Transverse colon (tissue), 4 donors: ENCODE data around the gene MEMO1. TPM values are rescaled to one million over a fixed set of nuclear protein-coding genes. Genes with fewer than 3 reads are reported as not detected.

Source experiments
- DNase-seq: peaks from one replicate; pipeline ENCODE4 v3.0.0-alpha.2; 2019
- H3K27ac ChIP-seq, 4 donors: fragments of 200-600 bp; sonication (generic); 2 replicates each; pipeline ENCODE4 v1.5.1; 2016 to 2018; ENCODE audit warnings: inconsistent platforms in 4 of 4
- H3K27me3 ChIP-seq: fragments of 200-600 bp; sonication (generic); 2 replicates; pipeline ENCODE4 v1.5.1; 2017; ENCODE audit warnings: inconsistent platforms
- H3K36me3 ChIP-seq, 4 donors: fragments of 200-600 bp; sonication (generic); 2 replicates each; pipeline ENCODE4 v1.5.1; 2017 to 2019; ENCODE audit warnings: inconsistent platforms in 4 of 4
- H3K4me1 ChIP-seq, 4 donors: fragments of 200-600 bp; sonication (generic); 2 replicates each; pipeline ENCODE4 v1.5.1; 2017 to 2020; ENCODE audit warnings: inconsistent platforms in 4 of 4
- H3K4me3 ChIP-seq, 4 donors: fragments of 200-600 bp; sonication (generic); 1 replicate in 1 of 4; 2 replicates in 3 of 4; pipeline versions ENCODE4 v1.5.1 to v1.6.1; 2017 to 2019; ENCODE audit warnings: inconsistent platforms in 4 of 4
- H3K9me3 ChIP-seq, 2 donors: fragments of 200-600 bp; sonication (generic); 2 replicates each; pipeline ENCODE4 v1.5.1; 2017 to 2019; ENCODE audit warnings: inconsistent platforms in 2 of 2
- EP300 ChIP-seq: sonication (generic); formaldehyde crosslinking; IDR thresholded peaks from one replicate; pipeline ENCODE4 v1.6.1; 2017; ENCODE audit warnings: antibody characterized with exemption, low read depth
- POLR2A ChIP-seq: fragments of 450-650 bp; IDR thresholded peaks from one replicate; pipeline ENCODE4 v1.6.1; 2016; ENCODE audit warnings: antibody characterized with exemption, mild to moderate bottlenecking, moderate library complexity
- POLR2AphosphoS5 ChIP-seq, 3 donors: sonication (generic); formaldehyde crosslinking; IDR thresholded peaks; one replicate each; pipeline ENCODE4 v1.6.1; 2016; ENCODE audit warnings: antibody characterized with exemption in 3 of 3
- WGBS, 2 donors: methylation state at CpG; one replicate each; pipeline ENCODE4 v1.1.5; 2018; ENCODE audit warnings: low coverage in 1 of 2; 5-methylcytosine and 5-hydroxymethylcytosine counted together
- in situ Hi-C, 4 donors: fragments of 200-750 bp; cut with MboI; loops; one replicate each; pipeline versions ENCODE4 v1.15.0 to v1.15.1; 2017; ENCODE audit warnings: low sequenced_read_pairs in 3 of 4, low pct_ligation_motif_present in 1 of 4, low pct_unique_long_range_greater_than_20kb in 1 of 4
- intact Hi-C: fragments of 100-400 bp; cut with DNase I; formaldehyde crosslinking; loops from one replicate; pipeline ENCODE4 v1.15.1; 2023; ENCODE audit warnings: low total_unique reads
- total RNA-seq, 4 donors: library from RNA; depleted of rRNA; stranded (reverse); fragments of >200 nt; gene quantifications; one replicate each; pipeline ENCODE4 v1.1.0, GENCODE V29; 2016
- TF ChIP-seq, protein P1 (sequence below), 5 experiments: fragments of 200-600 bp in 3 of 5; fragments of 450-650 bp in 2 of 5; sonication (generic) in 3 of 5; IDR thresholded peaks; 1 replicate in 2 of 5; 2 replicates in 3 of 5; pipeline ENCODE4 v1.5.1; 2016 to 2017; ENCODE audit warnings: antibody characterized with exemption in 5 of 5, inconsistent platforms in 3 of 5, mild to moderate bottlenecking in 2 of 5, moderate library complexity in 1 of 5

MEMO1 gene
- total RNA-seq, 4 donors from 2014 or later, result 7.5 to 25.1 (median 17.0) TPM

DNA sequence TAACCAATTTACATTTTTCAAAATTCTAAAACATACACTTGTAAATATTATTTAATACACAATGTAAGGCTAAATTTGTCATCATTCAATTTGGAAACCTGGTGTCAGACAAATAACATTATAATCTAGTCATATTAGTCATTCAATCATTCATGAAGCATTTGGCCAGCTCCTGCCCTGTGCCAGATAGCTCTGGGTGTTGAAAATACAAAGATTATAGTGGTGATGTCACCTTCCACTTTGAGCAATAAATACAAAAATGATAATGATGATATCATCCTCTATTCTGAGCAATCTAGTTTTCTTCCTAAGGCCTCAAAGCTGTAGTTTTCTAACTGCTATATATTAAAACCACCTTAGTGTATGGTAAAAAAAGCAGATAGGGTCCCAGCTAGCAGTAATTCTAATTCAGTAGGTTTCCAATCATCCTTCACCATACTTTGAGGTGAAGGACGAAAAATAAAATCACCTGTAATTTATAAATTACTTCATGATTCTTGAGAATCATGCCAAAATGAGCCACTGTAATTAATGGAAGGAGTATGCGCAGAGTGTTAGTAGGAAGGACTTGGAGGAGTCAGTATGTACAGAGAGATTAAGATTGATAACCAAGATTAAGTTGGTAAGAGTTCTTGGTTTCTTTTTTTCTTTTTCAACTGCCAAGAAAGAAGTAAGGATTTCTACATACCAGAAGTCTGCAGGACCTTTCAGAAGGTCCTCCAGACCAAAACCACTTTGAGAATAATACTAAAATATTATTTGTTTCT, 23.2 kb downstream of the MEMO1 start:
- no peak for DNase-seq
- no peak for TF ChIP-seq EP300
- TF ChIP-seq POLR2A, result no peak
- no peak for TF ChIP-seq POLR2AphosphoS5 (IDR thresholded peaks at IDR 0.05)
- TF ChIP-seq, protein P1, sequence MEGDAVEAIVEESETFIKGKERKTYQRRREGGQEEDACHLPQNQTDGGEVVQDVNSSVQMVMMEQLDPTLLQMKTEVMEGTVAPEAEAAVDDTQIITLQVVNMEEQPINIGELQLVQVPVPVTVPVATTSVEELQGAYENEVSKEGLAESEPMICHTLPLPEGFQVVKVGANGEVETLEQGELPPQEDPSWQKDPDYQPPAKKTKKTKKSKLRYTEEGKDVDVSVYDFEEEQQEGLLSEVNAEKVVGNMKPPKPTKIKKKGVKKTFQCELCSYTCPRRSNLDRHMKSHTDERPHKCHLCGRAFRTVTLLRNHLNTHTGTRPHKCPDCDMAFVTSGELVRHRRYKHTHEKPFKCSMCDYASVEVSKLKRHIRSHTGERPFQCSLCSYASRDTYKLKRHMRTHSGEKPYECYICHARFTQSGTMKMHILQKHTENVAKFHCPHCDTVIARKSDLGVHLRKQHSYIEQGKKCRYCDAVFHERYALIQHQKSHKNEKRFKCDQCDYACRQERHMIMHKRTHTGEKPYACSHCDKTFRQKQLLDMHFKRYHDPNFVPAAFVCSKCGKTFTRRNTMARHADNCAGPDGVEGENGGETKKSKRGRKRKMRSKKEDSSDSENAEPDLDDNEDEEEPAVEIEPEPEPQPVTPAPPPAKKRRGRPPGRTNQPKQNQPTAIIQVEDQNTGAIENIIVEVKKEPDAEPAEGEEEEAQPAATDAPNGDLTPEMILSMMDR (IDR thresholded peaks at IDR 0.05), result no peak
- Histone ChIP-seq H3K27me3 (no peaks in the 10 kb centered on the region), H3K9me3 (no peaks in the 10 kb centered on the region), H3K36me3 (no peaks in the 10 kb centered on the region), H3K4me1 (peaks cover 0 to 15% (median 2%) of the 10 kb centered on the region in 4 donors), H3K27ac (no peak overlapping the region), H3K4me3 (no peak overlapping the region)
- 93 to 94% methylated on average over 2 of the region's 2 CpGs for WGBS, 2 donors
- intact Hi-C loops, result no loop called here
- in situ Hi-C loops, result no loop called here

DNA sequence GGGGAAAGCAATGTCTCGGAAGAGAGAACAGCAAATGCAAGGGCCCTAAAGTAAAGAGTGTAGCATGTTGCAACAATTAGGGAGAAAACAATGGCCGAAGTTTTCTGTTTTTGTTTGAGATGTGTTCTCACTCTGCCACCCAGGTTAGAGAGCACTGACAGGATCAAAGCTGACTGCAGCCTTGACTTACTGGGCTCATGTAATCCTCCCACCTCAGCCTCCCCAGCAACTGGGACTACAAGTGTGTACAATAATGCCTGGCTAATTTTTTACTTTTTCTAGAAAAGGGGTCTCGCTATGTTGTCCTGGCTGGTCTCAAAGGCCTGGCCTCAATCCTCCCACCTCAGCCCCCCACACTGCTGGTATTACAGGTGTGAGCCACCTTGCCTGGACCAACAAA, 23.9 kb downstream of the MEMO1 start:
- Histone ChIP-seq H3K4me1 (peaks cover 0 to 12% (median 2%) of the 10 kb centered on the region in 4 donors), H3K9me3 (no peaks in the 10 kb centered on the region), H3K4me3 (no peak overlapping the region), H3K27me3 (no peaks in the 10 kb centered on the region), H3K36me3 (no peaks in the 10 kb centered on the region), H3K27ac (no peak overlapping the region)
- in situ Hi-C loops (no loop called here), intact Hi-C loops (no loop called here)
- DNase-seq, result no peak
- TF ChIP-seq POLR2A (no peak), EP300 (no peak), POLR2AphosphoS5 (IDR thresholded peaks at IDR 0.05) (no peak)
- TF ChIP-seq, protein P1 (IDR thresholded peaks at IDR 0.05), result no peak
- 80 to 86% methylated on average over 2 to 3 of the region's 3 CpGs for WGBS, 2 donors

DNA sequence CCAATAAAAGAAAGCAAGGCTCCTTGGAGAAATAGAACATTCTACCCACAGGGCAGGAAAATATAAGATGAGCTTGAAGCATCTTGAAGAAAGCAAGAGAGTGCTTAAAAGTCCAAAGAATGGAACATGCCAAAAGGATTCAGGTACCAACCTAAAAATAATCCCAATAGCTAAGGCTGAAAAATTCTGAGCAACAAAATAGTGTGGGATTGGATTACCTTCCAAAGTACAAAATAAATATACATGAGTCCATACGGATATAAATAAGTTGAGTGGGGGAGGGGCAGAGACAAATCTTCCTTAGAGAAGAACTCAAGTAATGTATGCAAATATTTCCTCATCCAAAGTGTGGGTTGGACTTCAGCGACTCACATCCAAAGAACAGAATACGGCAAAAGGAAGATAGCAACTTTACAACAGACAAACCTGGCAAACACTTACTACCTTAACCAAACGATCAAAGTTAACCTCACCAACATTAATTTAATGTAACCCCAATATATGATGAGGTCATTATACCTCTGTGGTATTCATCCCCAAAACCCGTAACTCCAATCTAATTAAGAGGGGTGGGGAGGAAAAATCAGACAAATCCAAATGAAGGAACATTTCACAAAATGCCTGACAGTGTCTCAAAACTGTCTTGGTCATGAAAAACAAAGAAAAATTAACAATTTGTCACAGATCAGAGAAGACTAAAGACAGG, 26.9 kb downstream of the MEMO1 start:
- H3K27me3 ChIP-seq, result no peaks in the 10 kb centered on the region
- no peaks in the 10 kb centered on the region for H3K9me3 ChIP-seq
- peaks cover 3 to 17% (median 5%) of the 10 kb centered on the region in 4 donors for H3K4me1 ChIP-seq
- intact Hi-C loops (no loop called here), in situ Hi-C loops (no loop called here)
- H3K27ac ChIP-seq, result no peak overlapping the region
- TF ChIP-seq POLR2AphosphoS5 (IDR thresholded peaks at IDR 0.05) (no peak), POLR2A (no peak), EP300 (no peak)
- TF ChIP-seq, protein P1 (IDR thresholded peaks at IDR 0.05), result no peak
- 87 to 91% methylated on average over 4 to 5 of the region's 5 CpGs for whole genome bisulfite sequencing, 2 donors
- H3K36me3 ChIP-seq, result no peaks in the 10 kb centered on the region
- H3K4me3 ChIP-seq, result no peak overlapping the region
- DNase-seq, result no peak

DNA sequence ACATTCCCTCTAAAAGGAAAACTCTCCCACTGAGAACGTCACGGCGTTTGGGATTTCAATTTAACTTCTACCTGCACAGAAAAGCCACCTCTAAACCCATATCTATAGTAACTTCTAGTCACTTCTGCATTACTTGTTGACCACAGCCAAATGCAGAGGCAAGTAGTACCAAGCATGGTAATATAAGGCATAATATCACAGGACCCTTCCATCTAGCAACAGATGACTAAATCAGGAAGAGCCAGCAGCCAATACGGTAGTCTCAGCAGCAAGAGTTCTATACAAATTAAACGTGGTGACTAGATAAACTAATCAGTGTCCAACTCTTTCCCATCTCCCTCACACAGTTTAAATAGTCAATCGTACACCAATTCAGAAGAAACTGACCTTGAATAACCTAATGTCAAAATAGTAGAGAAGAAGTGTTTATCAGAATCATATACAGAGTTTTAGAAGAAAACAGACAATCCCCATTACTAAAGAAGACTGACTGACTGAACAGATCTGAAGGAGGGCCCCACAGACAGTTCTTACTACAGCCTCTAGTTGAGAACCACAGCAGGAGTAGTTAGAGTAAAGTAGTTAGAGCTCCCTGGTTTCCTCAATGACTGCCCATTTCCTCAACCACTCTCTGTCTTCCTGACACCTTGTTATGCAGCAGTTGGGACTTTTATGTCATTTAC, 30.0 kb downstream of the MEMO1 start:
- intact Hi-C loops (no loop called here), in situ Hi-C loops (no loop called here)
- no peaks in the 10 kb centered on the region for H3K27me3 ChIP-seq
- no peak overlapping the region for H3K27ac ChIP-seq
- H3K4me1 ChIP-seq, result peaks cover 0 to 13% (median 5%) of the 10 kb centered on the region in 4 donors
- no peak overlapping the region for H3K4me3 ChIP-seq
- H3K36me3 ChIP-seq, result no peaks in the 10 kb centered on the region
- TF ChIP-seq POLR2AphosphoS5 (IDR thresholded peaks at IDR 0.05), result no peak
- no peak for TF ChIP-seq POLR2A
- no peak for TF ChIP-seq EP300
- TF ChIP-seq, protein P1 (IDR thresholded peaks at IDR 0.05), result no peak
- no peaks in the 10 kb centered on the region for H3K9me3 ChIP-seq
- 59 to 77% methylated on average over 6 of the region's 6 CpGs for WGBS, 2 donors
- DNase-seq, result no peak
